HG03521 (cell line): ENCODE results near the gene CYP1A1.

Source experiments
- ATAC-seq: cut with Tn5 transposase; IDR thresholded peaks from one replicate; pipeline ENCODE4 v1.9.1; 2021; ENCODE audit warnings: mild to moderate bottlenecking, moderate library complexity; ENCODE audit not compliant: unreplicated experiment

Gene CYP1A1, protein sequence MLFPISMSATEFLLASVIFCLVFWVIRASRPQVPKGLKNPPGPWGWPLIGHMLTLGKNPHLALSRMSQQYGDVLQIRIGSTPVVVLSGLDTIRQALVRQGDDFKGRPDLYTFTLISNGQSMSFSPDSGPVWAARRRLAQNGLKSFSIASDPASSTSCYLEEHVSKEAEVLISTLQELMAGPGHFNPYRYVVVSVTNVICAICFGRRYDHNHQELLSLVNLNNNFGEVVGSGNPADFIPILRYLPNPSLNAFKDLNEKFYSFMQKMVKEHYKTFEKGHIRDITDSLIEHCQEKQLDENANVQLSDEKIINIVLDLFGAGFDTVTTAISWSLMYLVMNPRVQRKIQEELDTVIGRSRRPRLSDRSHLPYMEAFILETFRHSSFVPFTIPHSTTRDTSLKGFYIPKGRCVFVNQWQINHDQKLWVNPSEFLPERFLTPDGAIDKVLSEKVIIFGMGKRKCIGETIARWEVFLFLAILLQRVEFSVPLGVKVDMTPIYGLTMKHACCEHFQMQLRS

GRCh38 chr15:74725225-74725774 lies at the start of gene CYP1A1:
Gene CYP1A1, minus strand, starts transcription at chr15:74725528. Its CDS starts 2,431 bp downstream, at chr15:74723097.
- ATAC-seq = no peak

- ATAC-seq = no peak
Observed at GRCh38 chr15:74773731-74774252, 48.5 kb upstream of the CYP1A1 start.

DNA sequence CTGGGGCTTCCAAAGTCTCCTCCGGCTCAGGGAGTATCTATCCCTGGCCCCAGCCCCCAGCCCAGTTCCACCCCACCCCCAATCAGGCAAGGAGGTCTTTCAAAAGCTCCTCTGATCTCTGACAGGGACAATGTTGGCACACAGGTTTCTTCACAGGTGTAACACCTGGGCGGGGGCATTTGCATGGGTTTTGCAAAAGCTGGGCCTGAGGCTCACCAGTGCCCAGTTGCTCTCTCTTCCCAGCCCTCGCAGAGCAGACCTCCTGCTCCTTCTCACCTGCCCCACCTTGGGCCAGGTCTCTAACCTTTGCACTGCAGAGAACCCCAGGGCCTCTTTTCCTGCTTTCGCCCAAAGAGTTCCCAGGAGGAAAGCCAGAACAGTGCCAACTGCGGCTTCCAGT lies 48.0 kb upstream of the CYP1A1 start:
- ATAC-seq = no peak

DNA sequence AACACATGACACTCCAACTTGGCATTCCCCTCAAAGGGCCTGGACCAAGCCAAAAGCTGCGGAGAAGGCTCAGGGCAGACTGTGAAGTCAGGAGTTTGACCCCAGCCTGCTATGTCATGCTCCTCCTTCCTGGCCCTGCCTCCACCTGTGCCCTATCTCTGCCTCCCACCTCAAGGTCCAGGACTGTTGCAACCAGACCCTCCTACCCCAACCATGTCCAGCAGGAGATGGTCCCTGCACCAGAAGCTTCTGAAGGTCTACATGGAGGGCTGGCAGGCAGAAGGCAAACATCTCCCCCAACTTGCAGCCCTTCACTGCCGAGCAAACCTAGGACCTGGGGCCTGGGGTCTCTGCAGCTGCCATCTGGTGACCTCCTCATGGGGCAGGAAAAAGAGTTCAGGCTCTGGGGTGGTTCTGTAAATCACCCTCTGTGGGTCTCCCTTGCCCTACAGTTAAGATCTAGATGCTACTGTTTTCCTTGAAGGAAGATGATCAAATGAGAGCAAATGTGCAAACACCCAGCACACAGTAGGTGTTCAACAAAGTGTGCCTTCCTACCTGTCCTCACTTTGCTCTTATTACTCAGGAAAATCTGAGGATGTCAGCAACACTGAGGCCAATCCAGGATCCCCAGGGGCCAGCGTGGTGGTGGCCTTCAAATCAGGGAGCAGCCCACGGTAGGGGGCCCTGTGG lies 45.0 kb upstream of the CYP1A1 start:
- no peak for ATAC-seq

- ATAC-seq = no peak
Observed at GRCh38 chr15:74769463-74770025, 44.2 kb upstream of the CYP1A1 start.

GRCh38 chr15:74768771-74769342 lies 43.5 kb upstream of the CYP1A1 start:
- no peak for ATAC-seq

- ATAC-seq = no peak
Observed at GRCh38 chr15:74768099-74768770, 42.9 kb upstream of the CYP1A1 start.

GRCh38 chr15:74767167-74768098 lies 42.1 kb upstream of the CYP1A1 start:
- ATAC-seq = no peak

- no peak for ATAC-seq
Observed at GRCh38 chr15:74763416-74763815, 38.1 kb upstream of the CYP1A1 start.

GRCh38 chr15:74762791-74763150 lies 37.4 kb upstream of the CYP1A1 start:
- no peak for ATAC-seq

DNA sequence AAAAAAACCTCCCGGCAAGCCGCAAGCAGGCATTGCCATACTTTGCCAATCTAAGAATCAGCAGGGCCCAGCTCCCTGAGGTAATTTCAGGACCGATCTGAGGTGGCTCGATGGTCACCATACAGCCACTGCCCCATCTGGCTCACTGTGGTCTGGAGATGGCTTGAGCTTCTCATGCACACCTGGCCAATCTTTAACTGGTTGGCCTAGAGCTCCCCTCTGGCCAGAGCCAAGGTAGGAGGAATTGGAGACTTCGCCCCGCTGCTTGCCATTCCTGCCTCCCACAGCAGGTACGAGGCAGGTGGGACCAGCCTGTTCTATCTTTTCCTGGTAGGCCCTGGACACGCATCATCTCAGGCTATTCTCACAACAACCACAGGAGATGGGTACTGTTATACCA lies 33.4 kb upstream of the CYP1A1 start:
- no peak for ATAC-seq

DNA sequence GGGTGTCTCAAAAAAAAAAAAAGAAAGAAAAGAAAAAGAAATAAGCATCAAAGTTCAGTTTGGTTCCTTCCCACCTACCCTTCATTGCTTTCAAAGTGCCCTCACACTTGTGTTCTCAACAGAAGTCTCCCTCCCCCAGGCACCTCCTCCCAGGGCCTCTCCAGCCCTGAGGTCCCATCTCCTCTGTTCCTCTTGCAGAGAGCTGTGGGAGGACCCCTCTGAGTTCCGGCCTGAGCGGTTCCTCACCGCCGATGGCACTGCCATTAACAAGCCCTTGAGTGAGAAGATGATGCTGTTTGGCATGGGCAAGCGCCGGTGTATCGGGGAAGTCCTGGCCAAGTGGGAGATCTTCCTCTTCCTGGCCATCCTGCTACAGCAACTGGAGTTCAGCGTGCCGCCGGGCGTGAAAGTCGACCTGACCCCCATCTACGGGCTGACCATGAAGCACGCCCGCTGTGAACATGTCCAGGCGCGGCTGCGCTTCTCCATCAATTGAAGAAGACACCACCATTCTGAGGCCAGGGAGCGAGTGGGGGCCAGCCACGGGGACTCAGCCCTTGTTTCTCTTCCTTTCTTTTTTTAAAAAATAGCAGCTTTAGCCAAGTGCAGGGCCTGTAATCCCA lies 29.4 kb upstream of the CYP1A1 start:
- no peak for ATAC-seq

DNA sequence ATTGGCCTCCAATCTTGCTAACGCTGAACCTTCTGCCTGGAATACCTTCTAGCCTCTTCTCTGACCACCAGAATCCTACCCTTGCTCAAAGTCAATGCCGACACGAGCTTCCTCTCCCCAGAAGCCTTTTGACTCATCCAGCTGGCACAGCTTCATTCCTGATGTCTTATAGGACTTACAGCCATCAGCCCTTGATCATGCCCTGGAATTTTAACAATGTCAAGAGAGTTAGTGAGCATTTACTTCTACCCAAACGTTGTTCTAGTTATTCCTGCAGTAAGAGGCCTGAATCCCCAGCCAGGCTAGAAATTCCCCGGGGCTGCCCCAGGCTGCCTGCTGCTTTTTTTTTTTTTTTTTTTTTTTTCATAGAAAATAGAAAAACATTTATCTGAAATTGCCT lies 27.2 kb upstream of the CYP1A1 start:
- no peak for ATAC-seq

- ATAC-seq = no peak
Observed at GRCh38 chr15:74752011-74752410, 26.7 kb upstream of the CYP1A1 start.

GRCh38 chr15:74750751-74751150 lies 25.4 kb upstream of the CYP1A1 start:
- no peak for ATAC-seq

DNA sequence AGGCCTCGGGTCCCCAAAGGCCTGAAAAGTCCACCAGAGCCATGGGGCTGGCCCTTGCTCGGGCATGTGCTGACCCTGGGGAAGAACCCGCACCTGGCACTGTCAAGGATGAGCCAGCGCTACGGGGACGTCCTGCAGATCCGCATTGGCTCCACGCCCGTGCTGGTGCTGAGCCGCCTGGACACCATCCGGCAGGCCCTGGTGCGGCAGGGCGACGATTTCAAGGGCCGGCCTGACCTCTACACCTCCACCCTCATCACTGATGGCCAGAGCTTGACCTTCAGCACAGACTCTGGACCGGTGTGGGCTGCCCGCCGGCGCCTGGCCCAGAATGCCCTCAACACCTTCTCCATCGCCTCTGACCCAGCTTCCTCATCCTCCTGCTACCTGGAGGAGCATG lies 24.5 kb upstream of the CYP1A1 start:
- ATAC-seq = no peak

DNA sequence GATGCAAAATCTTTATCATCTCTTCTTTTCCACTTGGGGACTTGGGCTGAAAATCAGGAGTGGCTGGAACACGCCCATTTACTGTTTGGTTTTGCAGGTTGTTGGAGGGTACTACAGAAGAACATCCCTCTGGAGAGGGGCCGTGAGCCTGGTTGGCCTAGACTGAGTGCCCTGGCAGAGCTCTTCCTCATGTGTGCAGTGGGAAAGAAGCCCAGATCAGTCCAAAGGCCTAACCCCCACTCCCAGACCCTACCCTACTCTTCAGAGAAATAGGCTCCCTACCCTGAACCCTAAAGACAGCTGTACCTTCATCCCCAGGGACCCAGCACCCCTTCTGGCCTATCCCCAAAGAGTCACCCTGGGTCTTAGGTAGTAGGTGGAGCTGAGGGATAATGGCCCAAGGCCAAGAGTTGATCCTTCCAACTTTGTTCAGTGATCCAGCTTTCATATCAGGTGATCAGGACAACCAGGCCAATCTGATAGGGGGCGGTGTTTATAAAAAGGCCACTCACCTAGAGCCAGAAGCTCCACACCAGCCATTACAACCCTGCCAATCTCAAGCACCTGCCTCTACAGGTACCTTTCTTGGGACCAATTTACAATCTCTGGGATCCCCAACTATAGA lies 23.1 kb upstream of the CYP1A1 start, which contains the start of gene CYP1A2:
Gene CYP1A2 (plus strand): TSS at position 524 of the 625 bp plus-strand sequence. CDS start 894 bp downstream, outside the sequence.
- ATAC-seq = no peak

DNA sequence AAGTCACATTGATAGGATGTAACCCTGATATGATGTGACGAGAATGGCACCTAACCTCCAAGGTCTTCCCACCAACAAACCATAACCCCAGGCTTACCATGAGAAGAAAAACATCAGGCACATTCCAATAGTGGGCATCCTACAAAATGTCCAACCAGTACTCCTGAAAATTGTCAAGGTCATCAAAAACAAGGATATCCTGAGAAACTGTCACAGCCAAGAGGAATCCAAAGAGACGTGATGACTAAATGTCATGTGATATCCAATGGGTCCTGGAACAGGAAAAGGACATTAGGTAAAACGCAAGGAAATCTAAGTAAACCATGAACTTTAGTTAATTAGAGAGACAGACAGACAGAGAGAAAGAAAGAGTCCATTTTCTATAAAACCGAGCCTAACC lies 21.1 kb upstream of the CYP1A1 start:
- no peak for ATAC-seq
